Sigmoid colon (tissue), 3 donors: ENCODE measurements around the gene FZR1.
"Not testable (repeated sequence)": the region's sequence is repeated elsewhere in the genome, so short reads cannot be mapped to it uniquely, and the experiment has no call there.

Experiments used
- POLR2A ChIP-seq, 2 donors: fragments of 450-650 bp; IDR thresholded peaks; one replicate each; pipeline ENCODE4 v1.6.1; 2016; ENCODE audit warnings: antibody characterized with exemption in 2 of 2, mild to moderate bottlenecking in 2 of 2, moderate library complexity in 2 of 2
- TF ChIP-seq, protein P1 (sequence below), 4 experiments: fragments of 450-650 bp in 3 of 4; fragments of 200-600 bp in 1 of 4; IDR thresholded peaks; one replicate each; pipeline ENCODE4 v1.5.1; 2016 to 2019; ENCODE audit warnings: antibody characterized with exemption in 4 of 4, mild to moderate bottlenecking in 3 of 4, moderate library complexity in 2 of 4

DNA sequence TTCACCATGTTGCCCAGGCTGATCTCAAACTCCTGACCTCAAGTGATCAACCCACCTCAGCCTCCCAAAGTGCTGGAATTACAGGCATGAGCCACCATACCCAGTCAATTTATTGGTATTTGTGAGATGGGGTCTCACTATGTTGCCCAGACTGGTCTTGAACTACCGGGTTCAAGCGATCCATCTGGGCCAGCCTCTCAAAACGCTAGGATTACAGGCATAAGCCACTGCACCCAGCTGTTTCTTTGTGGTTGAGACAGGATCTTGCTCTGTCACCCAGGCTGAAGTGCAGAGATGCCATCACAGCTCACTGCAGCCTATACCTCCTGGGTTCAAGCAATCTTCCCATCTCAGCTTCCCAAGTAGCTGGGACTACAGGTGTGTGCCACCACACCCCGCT lies 75.7 kb downstream of the FZR1 start:
- TF ChIP-seq, protein P1, sequence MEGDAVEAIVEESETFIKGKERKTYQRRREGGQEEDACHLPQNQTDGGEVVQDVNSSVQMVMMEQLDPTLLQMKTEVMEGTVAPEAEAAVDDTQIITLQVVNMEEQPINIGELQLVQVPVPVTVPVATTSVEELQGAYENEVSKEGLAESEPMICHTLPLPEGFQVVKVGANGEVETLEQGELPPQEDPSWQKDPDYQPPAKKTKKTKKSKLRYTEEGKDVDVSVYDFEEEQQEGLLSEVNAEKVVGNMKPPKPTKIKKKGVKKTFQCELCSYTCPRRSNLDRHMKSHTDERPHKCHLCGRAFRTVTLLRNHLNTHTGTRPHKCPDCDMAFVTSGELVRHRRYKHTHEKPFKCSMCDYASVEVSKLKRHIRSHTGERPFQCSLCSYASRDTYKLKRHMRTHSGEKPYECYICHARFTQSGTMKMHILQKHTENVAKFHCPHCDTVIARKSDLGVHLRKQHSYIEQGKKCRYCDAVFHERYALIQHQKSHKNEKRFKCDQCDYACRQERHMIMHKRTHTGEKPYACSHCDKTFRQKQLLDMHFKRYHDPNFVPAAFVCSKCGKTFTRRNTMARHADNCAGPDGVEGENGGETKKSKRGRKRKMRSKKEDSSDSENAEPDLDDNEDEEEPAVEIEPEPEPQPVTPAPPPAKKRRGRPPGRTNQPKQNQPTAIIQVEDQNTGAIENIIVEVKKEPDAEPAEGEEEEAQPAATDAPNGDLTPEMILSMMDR (IDR thresholded peaks at IDR 0.05), result not testable (repeated sequence)
- TF ChIP-seq POLR2A (IDR thresholded peaks at IDR 0.05), result not testable (repeated sequence)
